Tibial nerve (tissue), 4 donors: ENCODE measurements around the gene PARP12.
"Not testable (repeated sequence)": the region's sequence is repeated elsewhere in the genome, so short reads cannot be mapped to it uniquely, and the experiment has no call there.

Source experiments
- EP300 ChIP-seq, 2 donors: sonication (generic); formaldehyde crosslinking; IDR thresholded peaks; one replicate each; pipeline ENCODE4 v1.6.1; 2017; ENCODE audit warnings: antibody characterized with exemption in 2 of 2, mild to moderate bottlenecking in 1 of 2
- POLR2A ChIP-seq, 2 donors: fragments of 450-650 bp; IDR thresholded peaks; one replicate each; pipeline ENCODE4 v1.6.1; 2017; ENCODE audit warnings: antibody characterized with exemption in 2 of 2, mild to moderate bottlenecking in 2 of 2, moderate library complexity in 2 of 2
- TF ChIP-seq, protein P1 (sequence below), 5 experiments: fragments of 200-600 bp in 3 of 5; fragments of 450-650 bp in 2 of 5; sonication (generic) in 3 of 5; IDR thresholded peaks; one replicate each; pipeline ENCODE4 v1.5.1; 2016 to 2019; ENCODE audit warnings: antibody characterized with exemption in 5 of 5, mild to moderate bottlenecking in 3 of 5, moderate library complexity in 2 of 5

- TF ChIP-seq, protein P1, sequence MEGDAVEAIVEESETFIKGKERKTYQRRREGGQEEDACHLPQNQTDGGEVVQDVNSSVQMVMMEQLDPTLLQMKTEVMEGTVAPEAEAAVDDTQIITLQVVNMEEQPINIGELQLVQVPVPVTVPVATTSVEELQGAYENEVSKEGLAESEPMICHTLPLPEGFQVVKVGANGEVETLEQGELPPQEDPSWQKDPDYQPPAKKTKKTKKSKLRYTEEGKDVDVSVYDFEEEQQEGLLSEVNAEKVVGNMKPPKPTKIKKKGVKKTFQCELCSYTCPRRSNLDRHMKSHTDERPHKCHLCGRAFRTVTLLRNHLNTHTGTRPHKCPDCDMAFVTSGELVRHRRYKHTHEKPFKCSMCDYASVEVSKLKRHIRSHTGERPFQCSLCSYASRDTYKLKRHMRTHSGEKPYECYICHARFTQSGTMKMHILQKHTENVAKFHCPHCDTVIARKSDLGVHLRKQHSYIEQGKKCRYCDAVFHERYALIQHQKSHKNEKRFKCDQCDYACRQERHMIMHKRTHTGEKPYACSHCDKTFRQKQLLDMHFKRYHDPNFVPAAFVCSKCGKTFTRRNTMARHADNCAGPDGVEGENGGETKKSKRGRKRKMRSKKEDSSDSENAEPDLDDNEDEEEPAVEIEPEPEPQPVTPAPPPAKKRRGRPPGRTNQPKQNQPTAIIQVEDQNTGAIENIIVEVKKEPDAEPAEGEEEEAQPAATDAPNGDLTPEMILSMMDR (IDR thresholded peaks at IDR 0.05) = not testable (repeated sequence)
- not testable (repeated sequence) for TF ChIP-seq POLR2A, EP300 (IDR thresholded peaks at IDR 0.05)
Observed at GRCh38 chr7:140108777-140109176, 46.0 kb upstream of the PARP12 start.
